CD4-positive, alpha-beta T cell treated with Interleukin-4 for 1 hour (primary cell): ENCODE measurements around the gene SYNDIG1L.
"Not testable (repeated sequence)": the region's sequence is repeated elsewhere in the genome, so short reads cannot be mapped to it uniquely, and the experiment has no call there.

ENCODE experiments used
- DNase-seq, 2 donors: peaks; one replicate each; pipeline ENCODE4 v3.0.0-alpha.2; 2020 to 2022

SYNDIG1L gene

DNA sequence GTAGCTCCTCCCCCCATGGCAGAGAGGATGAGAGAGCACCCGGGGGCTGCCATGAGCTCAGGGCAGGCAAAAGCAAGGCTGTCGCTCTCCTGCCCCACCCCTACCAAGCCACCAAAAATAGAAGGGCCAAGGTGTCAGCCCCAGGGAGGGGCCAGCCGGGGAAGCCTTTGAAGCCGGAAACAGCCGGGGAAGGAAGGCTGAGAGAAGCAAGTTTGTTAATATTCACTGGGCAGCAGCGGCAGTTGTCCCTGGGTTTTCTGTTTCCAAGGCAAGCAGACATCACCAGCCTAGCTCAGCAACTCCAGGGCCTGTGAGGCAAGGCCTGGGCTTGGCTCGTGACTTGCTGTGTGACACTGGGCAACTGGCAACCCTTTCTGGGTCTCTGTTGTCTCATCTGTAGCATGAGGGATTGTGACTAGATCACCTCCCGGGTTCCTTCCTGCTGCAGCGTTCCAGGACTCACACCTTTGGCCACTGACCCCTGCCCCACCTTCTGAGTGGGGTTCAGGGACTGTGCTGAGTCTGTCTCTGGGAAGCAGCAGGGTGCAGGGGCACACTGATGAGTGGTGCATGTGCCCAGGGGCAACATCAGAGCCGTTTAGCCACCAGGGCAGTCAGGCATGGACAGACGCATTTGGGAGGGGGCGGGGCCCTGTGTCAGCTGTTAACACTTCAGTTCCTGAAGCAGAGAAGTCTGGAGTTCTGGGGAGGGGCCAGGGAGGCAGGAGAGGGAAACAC, 24.3 kb downstream of the SYNDIG1L start:
- peak; percentile 81 to 86 for DNase-seq

- DNase-seq, result no peak
Measured at GRCh38 chr14:74400919-74401503, 25.0 kb downstream of the SYNDIG1L start.

GRCh38 chr14:74400031-74400685, 25.9 kb downstream of the SYNDIG1L start:
- DNase-seq, result no peak

DNA sequence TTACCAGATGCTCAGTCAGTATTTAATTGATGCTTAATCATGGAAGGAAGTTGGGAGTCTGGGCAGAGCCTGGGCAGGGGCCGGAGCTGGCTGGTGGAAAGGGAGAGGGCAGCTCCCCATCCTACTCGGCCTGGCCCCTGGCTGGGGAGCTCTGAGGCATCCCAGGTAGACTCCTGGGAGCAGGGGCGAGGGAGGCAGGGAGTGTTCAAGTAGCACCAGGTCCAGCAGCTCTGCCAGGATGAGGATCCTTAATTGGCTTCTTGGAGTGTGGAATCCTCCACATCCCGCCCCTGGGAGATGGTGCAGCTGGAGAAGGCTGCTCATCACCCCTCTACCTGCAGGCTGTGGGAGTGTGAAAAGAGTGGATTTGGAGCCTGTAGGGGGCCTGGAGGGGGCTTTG, 30.9 kb downstream of the SYNDIG1L start:
- DNase-seq, result no peak

DNA sequence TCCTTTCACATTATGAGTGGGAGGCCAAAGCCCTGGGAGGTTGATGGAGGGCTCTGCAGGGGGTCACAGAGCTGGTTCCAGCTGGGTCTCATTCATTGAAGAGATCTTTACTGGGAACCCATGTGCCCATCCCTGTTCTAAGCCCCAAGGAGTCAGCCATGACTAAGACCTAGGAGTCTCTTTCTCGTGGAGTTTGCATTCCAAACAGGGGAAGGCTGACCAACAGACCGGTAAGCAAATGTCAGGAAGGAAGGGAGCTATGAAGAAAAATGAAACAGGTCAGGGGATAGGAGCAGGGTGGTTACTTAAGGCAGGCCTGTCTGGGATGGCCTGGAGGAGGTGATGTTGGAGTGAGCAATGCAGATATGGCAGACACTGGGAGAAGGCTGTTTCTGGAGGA, 31.5 kb downstream of the SYNDIG1L start:
- DNase-seq, result no peak

GRCh38 chr14:74392616-74393570, 33.1 kb downstream of the SYNDIG1L start:
- no peak for DNase-seq

DNA sequence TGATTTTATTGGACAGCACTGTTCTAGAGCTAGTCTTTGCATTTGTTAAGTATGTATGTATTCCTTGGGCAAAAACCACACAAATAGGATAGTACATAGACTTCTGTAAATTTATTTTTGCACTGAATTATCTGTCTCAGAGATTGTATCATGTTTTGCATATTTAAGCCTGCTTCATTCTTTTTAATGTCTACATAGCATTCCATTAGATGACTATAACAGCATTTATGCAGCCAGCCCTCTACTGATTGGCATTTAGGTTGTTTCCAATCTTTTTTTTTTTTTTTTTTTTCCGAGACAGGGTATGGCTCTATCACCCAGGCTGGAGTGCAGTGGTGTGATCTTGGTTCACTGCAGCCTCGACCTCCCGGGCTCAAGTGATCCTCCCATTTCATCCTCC, 34.5 kb downstream of the SYNDIG1L start:
- no peak for DNase-seq

GRCh38 chr14:74390505-74390904, 35.5 kb downstream of the SYNDIG1L start:
- not testable (repeated sequence) for DNase-seq

DNA sequence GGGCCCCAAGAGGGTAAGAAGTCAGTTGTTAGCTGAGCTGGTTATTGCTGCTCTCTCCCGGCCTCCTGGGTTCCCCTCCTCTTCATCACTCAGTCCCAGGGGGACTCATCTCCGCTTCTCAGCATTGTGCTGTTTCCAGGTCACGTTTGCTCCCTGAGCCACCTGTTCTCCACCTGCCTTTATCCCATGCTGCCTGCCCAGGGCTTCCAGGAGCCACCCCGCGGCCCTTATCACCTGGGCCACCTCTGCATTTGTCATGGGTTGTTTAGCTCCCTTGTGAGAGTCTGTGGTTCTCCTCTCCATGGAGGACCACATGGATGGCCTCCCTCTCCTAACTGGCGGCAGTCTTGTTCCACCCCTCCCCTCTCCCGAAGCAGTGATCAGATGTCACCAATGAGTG, 36.0 kb downstream of the SYNDIG1L start:
- DNase-seq, result no peak

DNA sequence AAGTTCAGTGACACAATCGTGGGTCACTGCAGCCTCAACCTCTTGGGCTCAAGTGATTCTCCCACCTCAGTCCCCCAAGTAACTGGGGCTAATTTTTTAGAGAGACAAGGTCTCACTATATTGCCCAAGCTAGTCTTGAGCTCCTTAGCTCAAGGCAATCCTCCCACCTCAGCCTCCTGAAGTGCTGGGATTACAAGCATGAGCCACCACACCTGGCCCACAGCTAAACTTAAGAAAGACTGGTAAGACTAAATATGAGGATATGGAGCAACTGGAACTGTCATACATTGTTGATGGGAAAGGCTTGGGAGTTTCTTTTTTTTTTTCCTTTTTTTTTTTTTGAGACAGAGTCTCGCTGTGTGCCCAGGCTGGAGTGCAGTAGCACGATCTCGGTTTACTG, 43.8 kb downstream of the SYNDIG1L start:
- DNase-seq, result no peak

- not testable (repeated sequence) for DNase-seq
Measured at GRCh38 chr14:74381571-74381970, 44.4 kb downstream of the SYNDIG1L start.

DNA sequence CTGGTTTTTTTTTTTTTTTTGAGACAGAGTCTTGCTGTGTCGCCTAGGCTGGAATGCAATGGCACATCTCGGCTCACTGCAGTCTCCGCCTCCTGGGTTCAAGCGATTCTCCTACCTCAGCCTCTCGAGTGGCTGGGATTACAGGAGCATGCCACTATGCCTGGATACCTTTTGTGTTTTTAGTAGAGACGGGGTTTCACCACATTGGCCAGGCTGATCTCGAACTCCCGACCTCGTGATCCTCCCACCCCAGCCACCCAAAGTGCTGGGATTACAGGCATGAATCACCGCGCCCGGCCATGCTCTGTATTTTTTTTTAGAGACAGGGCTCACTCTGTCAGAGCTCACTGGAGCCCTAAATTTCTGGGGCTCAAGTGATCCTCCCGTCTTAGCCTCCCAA, 45.2 kb downstream of the SYNDIG1L start:
- DNase-seq, result no peak

GRCh38 chr14:74380172-74380571, 45.8 kb downstream of the SYNDIG1L start:
- DNase-seq, result no peak

GRCh38 chr14:74377976-74378690, 47.9 kb downstream of the SYNDIG1L start:
- DNase-seq, result no peak

- DNase-seq, result no peak
Measured at GRCh38 chr14:74368441-74368840, 57.6 kb downstream of the SYNDIG1L start.

- no peak for DNase-seq
Measured at GRCh38 chr14:74368026-74368425, 58.0 kb downstream of the SYNDIG1L start.

GRCh38 chr14:74364271-74364880, 61.6 kb downstream of the SYNDIG1L start:
- DNase-seq, result no peak

DNA sequence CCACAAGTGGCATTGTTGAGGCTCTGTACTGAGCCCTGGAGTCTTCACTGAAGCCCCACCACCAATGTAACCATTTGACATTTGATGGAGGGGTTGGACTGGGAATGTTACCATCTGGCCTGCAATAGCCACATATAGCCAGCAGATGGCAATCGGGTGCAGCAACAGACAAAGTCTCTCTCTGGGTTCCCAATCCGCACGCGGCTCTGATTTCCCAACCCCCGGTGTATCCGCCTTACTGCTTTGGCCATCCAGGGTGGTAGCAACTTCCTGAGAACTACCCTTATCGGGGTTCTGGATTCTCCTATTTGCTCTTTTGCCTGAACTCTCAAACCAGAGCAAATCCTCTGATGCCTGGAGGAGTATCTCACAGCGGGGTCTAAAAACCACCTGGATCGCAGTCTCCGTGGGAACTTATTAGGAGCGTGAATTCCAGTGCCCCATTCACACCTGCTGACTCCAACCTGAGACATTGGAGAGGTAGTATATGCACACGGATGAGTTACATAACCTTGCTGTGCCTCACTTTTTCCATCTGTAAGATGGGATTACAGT, 63.6 kb downstream of the SYNDIG1L start:
- DNase-seq, result peak; percentile 63 to 70

GRCh38 chr14:74360163-74360562, 65.8 kb downstream of the SYNDIG1L start:
- no peak for DNase-seq

DNA sequence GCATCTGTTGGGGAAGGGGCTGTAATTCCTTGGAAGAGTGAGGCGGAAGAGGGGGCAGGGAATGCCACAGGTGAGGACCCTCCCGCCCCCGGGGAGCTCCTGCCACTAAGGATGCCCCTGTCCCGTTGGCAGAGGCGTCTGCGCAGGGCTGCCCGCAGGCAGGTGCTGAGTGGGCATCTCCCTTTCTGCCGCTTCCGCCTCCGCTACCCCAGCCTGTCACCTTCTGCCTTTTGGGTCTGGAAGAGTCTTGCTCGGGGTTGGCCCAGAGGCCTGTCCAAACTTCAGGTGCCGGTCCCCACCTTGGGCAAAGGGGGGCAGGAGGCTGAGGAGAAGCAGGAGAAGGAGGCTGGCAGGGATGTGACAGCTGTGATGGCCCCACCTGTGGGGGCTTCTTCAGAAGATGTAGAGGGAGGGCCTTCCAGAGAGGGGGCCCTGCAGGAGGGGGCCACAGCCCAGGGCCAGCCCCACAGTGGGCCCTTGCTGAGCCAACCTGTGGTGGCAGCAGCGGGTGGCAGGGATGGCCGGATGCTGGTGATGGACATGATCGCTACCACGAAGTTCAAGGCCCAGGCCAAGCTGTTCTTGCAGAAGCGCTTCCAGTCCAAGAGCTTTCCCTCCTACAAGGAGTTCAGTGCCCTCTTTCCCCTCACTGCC, 67.7 kb downstream of the SYNDIG1L start:
- no peak for DNase-seq

DNA sequence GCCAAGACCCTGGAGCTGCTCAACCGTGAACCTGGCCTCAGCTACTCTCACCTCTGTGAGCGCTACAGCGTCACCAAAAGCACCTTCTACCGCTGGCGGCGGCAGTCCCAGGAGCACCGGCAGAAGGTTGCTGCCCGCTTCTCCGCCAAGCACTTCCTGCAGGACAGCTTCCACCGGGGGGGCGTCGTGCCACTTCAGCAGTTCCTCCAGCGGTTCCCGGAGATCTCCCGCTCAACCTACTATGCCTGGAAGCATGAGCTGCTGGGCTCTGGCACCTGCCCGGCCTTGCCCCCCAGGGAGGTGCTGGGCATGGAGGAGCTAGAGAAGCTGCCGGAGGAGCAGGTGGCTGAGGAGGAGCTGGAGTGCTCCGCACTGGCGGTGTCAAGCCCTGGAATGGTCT, 68.4 kb downstream of the SYNDIG1L start:
- no peak for DNase-seq
